Lower leg skin (tissue), 3 donors: ENCODE results near the gene SMARCAD1.

ENCODE experiments used
- CTCF ChIP-seq, 3 donors: fragments of 450-650 bp; IDR thresholded peaks; one replicate each; pipeline ENCODE4 v1.5.1; 2016; ENCODE audit warnings: antibody characterized with exemption in 3 of 3, mild to moderate bottlenecking in 3 of 3, moderate library complexity in 2 of 3
- POLR2A ChIP-seq, 2 donors: fragments of 450-650 bp; IDR thresholded peaks; one replicate each; pipeline ENCODE4 v1.6.1; 2016 to 2017; ENCODE audit warnings: antibody characterized with exemption in 2 of 2, mild to moderate bottlenecking in 1 of 2, moderate library complexity in 1 of 2

DNA sequence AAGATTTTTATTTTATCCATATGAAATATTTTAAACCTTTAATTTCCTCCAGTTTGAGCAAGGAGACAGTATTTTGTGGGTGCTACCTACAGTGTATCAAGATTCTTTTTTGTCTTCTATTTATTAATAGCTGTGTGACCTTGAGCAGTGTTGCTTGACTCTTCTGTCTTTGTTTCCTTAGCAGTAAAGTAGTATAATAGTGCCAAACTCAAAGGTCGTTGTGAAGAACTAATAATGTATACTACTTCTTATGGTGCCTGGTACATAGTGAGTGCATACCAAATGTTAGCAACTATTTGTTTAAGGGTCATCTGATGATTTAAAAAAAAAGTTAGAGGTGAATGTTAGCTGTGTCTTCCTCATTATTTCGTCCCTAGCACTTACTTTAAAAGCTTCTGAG lies 30.5 kb downstream of the SMARCAD1 start:
- TF ChIP-seq CTCF (IDR thresholded peaks at IDR 0.05) (no peak), POLR2A (IDR thresholded peaks at IDR 0.05) (no peak)
